SK-N-SH (cell line): ENCODE data around the gene PSENEN. TPM values are rescaled to one million over a fixed set of nuclear protein-coding genes. Genes with fewer than 3 reads are reported as not detected.

Experiments used
- CTCF ChIA-PET: fragments of 300-600, 350-600 bp; formaldehyde crosslinking; extraction: SDS; loops from one replicate; lab custom pipeline; 2021; lab: Yijun Ruan, JAX
- POLR2A ChIA-PET: fragments of 350-600 bp; sonication (Branson Sonifier 250); formaldehyde crosslinking; extraction: SDS; loops from one replicate; lab custom pipeline; 2020; ENCODE audit warnings: antibody characterized with exemption, inconsistent platforms; lab: Yijun Ruan, JAX
- DNase-seq: peaks from one replicate; pipeline ENCODE4 v3.0.0; 2012
- H2AFZ ChIP-seq: fragments of 200-600 bp; sonication (generic); 2 replicates; pipeline ENCODE4 v1.8.1; 2016; ENCODE audit warnings: antibody characterized with exemption, mild to moderate bottlenecking, low read depth
- H3F3A ChIP-seq: fragments of 200-600 bp; sonication (generic); replicated peaks from 2 replicates; pipeline ENCODE3; 2016; ENCODE audit warnings: antibody characterized with exemption, mild to moderate bottlenecking; ENCODE audit not compliant: insufficient read depth
- H3K27ac ChIP-seq, 2 experiments: fragments of 200-500 bp in 1 of 2; fragments of 200-600 bp in 1 of 2; sonication (Bioruptor generic) in 1 of 2; sonication (generic), shearing (Covaris generic) in 1 of 2; 2 replicates each; pipeline versions ENCODE4 v1.5.1 to v1.6.1; 2014 to 2016; ENCODE audit warnings: low read depth in 2 of 2, inconsistent platforms in 1 of 2, low read length in 1 of 2, mild to moderate bottlenecking in 1 of 2, mixed read lengths in 1 of 2
- H3K27me3 ChIP-seq: fragments of 200-600 bp; sonication (generic), shearing (Covaris generic); 2 replicates; pipeline ENCODE4 v1.6.1; 2016; ENCODE audit warnings: mixed run types; ENCODE audit not compliant: insufficient read depth
- H3K36me3 ChIP-seq, 2 experiments: fragments of 200-500 bp in 1 of 2; fragments of 200-600 bp in 1 of 2; sonication (Bioruptor generic) in 1 of 2; sonication (generic) in 1 of 2; replicated peaks in 1 of 2; 2 replicates each; pipeline versions ENCODE3 to v1.5.1; 2014 to 2016; ENCODE audit warnings: low read length in 1 of 2, mild to moderate bottlenecking in 1 of 2; ENCODE audit not compliant: insufficient read depth in 2 of 2, control insufficient read depth in 1 of 2
- H3K4me1 ChIP-seq, 2 experiments: fragments of 200-500 bp in 1 of 2; fragments of 200-600 bp in 1 of 2; sonication (Bioruptor generic) in 1 of 2; sonication (generic), shearing (Covaris generic) in 1 of 2; 2 replicates each; pipeline versions ENCODE4 v1.5.1 to v1.6.1; 2014 to 2016; ENCODE audit warnings: low read depth in 1 of 2, low read length in 1 of 2, mixed run types in 1 of 2; ENCODE audit not compliant: insufficient read depth in 2 of 2, control insufficient read depth in 1 of 2
- H3K4me2 ChIP-seq: fragments of 200-600 bp; sonication (generic), shearing (Covaris generic); 2 replicates; pipeline ENCODE4 v1.6.1; 2017; ENCODE audit warnings: mixed run types
- H3K4me3 ChIP-seq, 2 experiments: fragments of 200-500 bp in 1 of 2; fragments of 200-600 bp in 1 of 2; sonication (Bioruptor generic) in 1 of 2; sonication (generic), shearing (Covaris generic) in 1 of 2; 2 replicates each; pipeline versions ENCODE4 v1.5.1 to v1.8.1; 2014 to 2016; ENCODE audit warnings: low read depth in 2 of 2, inconsistent platforms in 1 of 2, low read length in 1 of 2, mild to moderate bottlenecking in 1 of 2, mixed read lengths in 1 of 2, moderate library complexity in 1 of 2
- H3K79me2 ChIP-seq: fragments of 200-600 bp; sonication (generic); 2 replicates; pipeline ENCODE4 v1.8.1; 2017; ENCODE audit warnings: mild to moderate bottlenecking; ENCODE audit not compliant: insufficient read depth
- H3K9ac ChIP-seq: fragments of 200-600 bp; sonication (generic); 2 replicates; pipeline ENCODE4 v1.6.1; 2017; ENCODE audit warnings: mixed run types
- H3K9me2 ChIP-seq: fragments of 200-600 bp; sonication (generic); 2 replicates; pipeline ENCODE4 v1.6.1; 2017; ENCODE audit warnings: mixed run types
- H3K9me3 ChIP-seq: fragments of 200-600 bp; sonication (generic); 2 replicates; pipeline ENCODE4 v1.6.1; 2017; ENCODE audit warnings: mixed run types, mild to moderate bottlenecking, moderate library complexity
- H4K20me1 ChIP-seq: fragments of 200-600 bp; sonication (generic); 2 replicates; pipeline ENCODE4 v1.6.1; 2017; ENCODE audit warnings: mild to moderate bottlenecking, mixed run types; ENCODE audit not compliant: insufficient read depth
- CHD2 ChIP-seq: fragments of 150-350 bp; IDR thresholded peaks from 2 replicates; pipeline ENCODE4 v1.6.1; 2018; ENCODE audit warnings: low read length; ENCODE audit not compliant: partially characterized antibody
- ELF1 ChIP-seq: IDR thresholded peaks from 2 replicates; pipeline ENCODE4 v1.4.0; 2012
- EP300 ChIP-seq, 2 experiments: IDR thresholded peaks; 2 replicates each; pipeline versions ENCODE4 v1.4.0 to v1.6.1; 2012; ENCODE audit warnings: borderline replicate concordance in 1 of 2, low read depth in 1 of 2, low read length in 1 of 2
- FOXJ3 ChIP-seq: sonication (generic); formaldehyde crosslinking; IDR thresholded peaks from 2 replicates; pipeline ENCODE4 v1.5.1; 2020; ENCODE audit warnings: mild to moderate bottlenecking, missing genetic modification reagents
- GABPA ChIP-seq: IDR thresholded peaks from 2 replicates; pipeline ENCODE4 v1.4.0; 2012; ENCODE audit warnings: low read depth, mild to moderate bottlenecking
- GATA2 ChIP-seq: sonication (generic); formaldehyde crosslinking; IDR thresholded peaks from 2 replicates; pipeline ENCODE4 v1.5.0; 2020; ENCODE audit warnings: mild to moderate bottlenecking, missing genetic modification reagents
- MEF2A ChIP-seq: IDR thresholded peaks from 2 replicates; pipeline ENCODE4 v1.4.0; 2012; ENCODE audit warnings: low read depth, borderline replicate concordance
- MXI1 ChIP-seq: IDR thresholded peaks from 2 replicates; pipeline ENCODE4 v1.6.1; 2012; ENCODE audit warnings: mild to moderate bottlenecking, low read depth, low read length, improper control_type of control experiment
- NFIC ChIP-seq: IDR thresholded peaks from 2 replicates; pipeline ENCODE4 v1.4.0; 2012; ENCODE audit warnings: borderline replicate concordance
- NRF1 ChIP-seq: IDR thresholded peaks from 2 replicates; pipeline ENCODE4 v1.6.1; 2012; ENCODE audit warnings: low read depth, mild to moderate bottlenecking, low read length
- POLR2AphosphoS5 ChIP-seq: IDR thresholded peaks from 2 replicates; pipeline ENCODE4 v1.6.1; 2012; ENCODE audit warnings: low read depth, low read length
- RAD21 ChIP-seq: IDR thresholded peaks from 2 replicates; pipeline ENCODE4 v1.6.1; 2012; ENCODE audit warnings: mild to moderate bottlenecking, low read length
- TAF1 ChIP-seq: IDR thresholded peaks from 2 replicates; pipeline ENCODE4 v1.6.1; 2012; ENCODE audit warnings: low read depth, mild to moderate bottlenecking, low read length, moderate library complexity, borderline replicate concordance
- TCF12 ChIP-seq: IDR thresholded peaks from 2 replicates; pipeline ENCODE4 v1.4.0; 2012
- TEAD4 ChIP-seq: IDR thresholded peaks from 2 replicates; pipeline ENCODE4 v1.4.0; 2012; ENCODE audit warnings: mild to moderate bottlenecking, borderline replicate concordance; ENCODE audit not compliant: insufficient read depth
- WGBS: methylation state at CpG from one replicate; pipeline ENCODE4 v1.1.6; 2017; ENCODE audit warnings: low lambda C conversion rate; 5-methylcytosine and 5-hydroxymethylcytosine counted together
- polyA plus RNA-seq, 3 experiments: library from polyadenylated mRNA; depleted of rRNA; stranded (reverse); fragments of >200 nt; gene quantifications; 2 replicates each; pipeline ENCODE4 v1.2.3, GENCODE V29; 2012
- TF ChIP-seq, protein P1 (sequence below): IDR thresholded peaks from 2 replicates; pipeline ENCODE4 v1.4.0; 2012; ENCODE audit warnings: low read depth
- TF ChIP-seq, protein P2 (sequence below): fragments of 150-350 bp; IDR thresholded peaks from 2 replicates; pipeline ENCODE4 v1.6.1; 2017; ENCODE audit warnings: antibody characterized with exemption, low read length, low read depth, borderline replicate concordance

PSENEN gene
- polyA plus RNA-seq, 1 of the 3 experiments (the other 2 are of a cell fraction), result 99.2 TPM

DNA sequence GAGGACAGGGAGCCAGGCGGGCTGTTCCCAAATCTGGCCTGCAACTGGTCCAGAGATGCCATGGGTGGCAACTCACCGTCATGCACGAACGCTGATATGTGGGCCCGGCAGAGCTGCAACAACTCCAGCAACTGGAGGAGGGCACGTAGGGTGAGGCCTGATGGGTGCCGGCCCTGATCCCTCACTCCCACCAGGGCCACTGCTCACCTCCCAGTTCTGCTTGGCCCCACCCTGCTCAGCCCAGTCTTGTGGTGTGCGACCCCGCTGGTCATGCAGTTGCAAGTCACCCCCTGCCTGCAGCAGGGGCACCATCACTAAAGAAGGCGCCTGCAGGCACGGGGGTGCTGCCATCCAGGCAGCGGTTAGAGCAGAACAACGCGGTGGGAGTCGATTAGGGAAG, 46.9 kb downstream of the PSENEN start:
- Histone ChIP-seq H3K27me3 (no peaks in the 10 kb centered on the region), H3K4me2 (no peak overlapping the region), H3F3A (no peaks in the 10 kb centered on the region), H3K4me3 (no peak overlapping the region), H3K36me3 (no peaks in the 10 kb centered on the region), H3K79me2 (no peaks in the 10 kb centered on the region), H3K9me2 (no peaks in the 10 kb centered on the region), H2AFZ (no peak overlapping the region), H4K20me1 (no peaks in the 10 kb centered on the region), H3K9ac (no peak overlapping the region), H3K9me3 (no peaks in the 10 kb centered on the region), H3K4me1 (no peaks in the 10 kb centered on the region)
- 92% methylated on average over 12 of the region's 15 CpGs for WGBS
- ChIA-PET POLR2A (no interaction called here), CTCF (no interaction called here)
- no peak for DNase-seq
- no peak for TF ChIP-seq EP300 (IDR thresholded peaks at IDR 0.05; ENCODE audit: borderline replicate concordance in 1 of 2, low read depth in 1 of 2, low read length in 1 of 2)
- TF ChIP-seq ELF1, result no peak
- TF ChIP-seq MEF2A, result no peak
- TF ChIP-seq MXI1, result no peak
- TF ChIP-seq TEAD4, result no peak
- TF ChIP-seq FOXJ3 (CRISPR knock-in tag), result no peak
- no peak for TF ChIP-seq POLR2AphosphoS5
- no peak for TF ChIP-seq RAD21
- no peak for TF ChIP-seq CHD2
- TF ChIP-seq NFIC, result no peak
- TF ChIP-seq, protein P1, sequence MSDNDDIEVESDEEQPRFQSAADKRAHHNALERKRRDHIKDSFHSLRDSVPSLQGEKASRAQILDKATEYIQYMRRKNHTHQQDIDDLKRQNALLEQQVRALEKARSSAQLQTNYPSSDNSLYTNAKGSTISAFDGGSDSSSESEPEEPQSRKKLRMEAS, result no peak
- TF ChIP-seq, protein P2, sequence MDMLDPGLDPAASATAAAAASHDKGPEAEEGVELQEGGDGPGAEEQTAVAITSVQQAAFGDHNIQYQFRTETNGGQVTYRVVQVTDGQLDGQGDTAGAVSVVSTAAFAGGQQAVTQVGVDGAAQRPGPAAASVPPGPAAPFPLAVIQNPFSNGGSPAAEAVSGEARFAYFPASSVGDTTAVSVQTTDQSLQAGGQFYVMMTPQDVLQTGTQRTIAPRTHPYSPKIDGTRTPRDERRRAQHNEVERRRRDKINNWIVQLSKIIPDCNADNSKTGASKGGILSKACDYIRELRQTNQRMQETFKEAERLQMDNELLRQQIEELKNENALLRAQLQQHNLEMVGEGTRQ, result no peak
- TF ChIP-seq GABPA, result no peak
- no peak for TF ChIP-seq TCF12
- no peak for TF ChIP-seq GATA2 (CRISPR knock-in tag)
- TF ChIP-seq TAF1, result no peak
- no peak for TF ChIP-seq NRF1
- TF ChIP-seq, all 33 proteins: peak for 0
- no peak overlapping the region for H3K27ac ChIP-seq

DNA sequence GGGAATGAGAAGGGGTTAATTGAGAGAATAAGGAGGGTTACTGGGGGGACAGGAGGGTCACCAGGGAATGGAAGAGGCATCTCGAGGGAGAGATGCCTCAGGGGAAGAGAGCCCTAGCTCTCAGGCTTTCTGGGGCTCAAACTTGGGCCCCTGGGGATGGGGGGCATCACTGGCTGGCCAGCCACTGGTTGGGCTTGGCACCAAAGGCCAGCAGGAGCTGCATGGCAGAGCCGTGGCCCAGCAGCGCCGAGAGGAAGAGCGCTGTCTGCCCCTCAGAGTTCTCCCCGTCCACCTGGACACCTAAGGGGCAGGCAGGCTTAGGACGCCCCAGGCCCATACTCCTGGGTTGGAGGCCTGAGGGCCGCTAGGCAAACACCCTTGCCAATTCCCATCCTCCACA, 47.4 kb downstream of the PSENEN start:
- TF ChIP-seq RAD21, result no peak
- TF ChIP-seq, all 33 proteins: peak for 0
- H3K9me2 ChIP-seq, result no peaks in the 10 kb centered on the region
- ChIA-PET POLR2A (no interaction called here), CTCF (no interaction called here)
- H3K79me2 ChIP-seq, result no peaks in the 10 kb centered on the region
- H3K9me3 ChIP-seq, result no peaks in the 10 kb centered on the region
- H3K36me3 ChIP-seq, result no peaks in the 10 kb centered on the region
- no peaks in the 10 kb centered on the region for H3K4me1 ChIP-seq
- no peak overlapping the region for H2AFZ ChIP-seq
- 22% methylated on average over 2 of the region's 8 CpGs for WGBS
- no peak for DNase-seq
- H3K4me2 ChIP-seq, result no peak overlapping the region
- no peaks in the 10 kb centered on the region for H3K27me3 ChIP-seq
- no peak overlapping the region for H3K9ac ChIP-seq
- no peak overlapping the region for H3K4me3 ChIP-seq
- no peaks in the 10 kb centered on the region for H3F3A ChIP-seq
- H4K20me1 ChIP-seq, result no peaks in the 10 kb centered on the region
- no peak overlapping the region for H3K27ac ChIP-seq
